Hepatocyte (in vitro differentiated cells): ENCODE measurements around the gene SLC13A2.

Experiments used
- EZH2 ChIP-seq: fragments of 200-600 bp; sonication (generic); IDR thresholded peaks from 2 replicates; pipeline ENCODE4 v1.6.1; 2016; ENCODE audit warnings: antibody characterized with exemption, mild to moderate bottlenecking, borderline replicate concordance
- EZH2phosphoT487 ChIP-seq: fragments of 200-600 bp; sonication (generic); IDR thresholded peaks from one replicate; pipeline ENCODE4 v1.6.1; 2018; ENCODE audit warnings: antibody characterized with exemption, mild to moderate bottlenecking, low read depth, moderate library complexity; ENCODE audit not compliant: unreplicated experiment, severe bottlenecking
- TF ChIP-seq, protein P1 (sequence below): fragments of 200-600 bp; sonication (generic); IDR thresholded peaks from 2 replicates; pipeline ENCODE4 v1.5.1; 2016; ENCODE audit warnings: antibody characterized with exemption, mild to moderate bottlenecking; ENCODE audit not compliant: poor library complexity

DNA sequence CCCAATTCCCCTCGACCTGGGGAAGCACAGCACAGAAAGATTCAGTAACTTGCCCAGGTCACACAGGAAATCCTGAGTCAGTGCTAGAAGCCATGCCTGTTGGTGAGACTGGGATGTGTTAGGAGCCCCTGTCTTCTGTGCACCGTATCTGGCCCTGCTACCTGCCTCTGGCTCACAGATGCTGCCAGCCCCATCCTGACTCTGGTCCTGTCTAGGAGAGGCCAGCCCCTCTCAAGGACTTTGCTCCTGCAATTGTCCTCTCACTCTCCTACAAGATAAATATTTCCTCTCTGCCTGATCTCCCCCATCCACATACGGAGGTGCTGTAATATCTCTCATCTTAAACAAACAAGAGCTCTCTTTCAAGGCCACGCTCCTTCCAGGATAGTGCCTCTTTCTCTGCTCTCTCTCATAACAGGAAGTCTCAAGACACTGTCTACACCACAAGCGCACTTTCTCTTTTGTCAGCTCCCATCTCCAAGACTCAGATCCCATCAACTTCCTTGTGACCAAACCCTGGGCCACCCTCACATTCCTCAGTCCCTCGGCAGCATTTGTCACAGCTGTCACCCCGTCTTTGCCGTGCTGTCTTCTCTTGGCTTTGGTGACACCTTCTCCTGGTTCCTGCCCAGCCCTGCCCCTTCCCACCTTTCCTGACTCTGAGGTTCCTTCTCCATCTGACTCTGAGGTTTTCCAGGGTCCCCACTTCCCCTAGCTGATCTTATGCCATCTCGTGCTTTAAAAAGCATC is 1.9 kb downstream of the SLC13A2 start:
- TF ChIP-seq, protein P1, sequence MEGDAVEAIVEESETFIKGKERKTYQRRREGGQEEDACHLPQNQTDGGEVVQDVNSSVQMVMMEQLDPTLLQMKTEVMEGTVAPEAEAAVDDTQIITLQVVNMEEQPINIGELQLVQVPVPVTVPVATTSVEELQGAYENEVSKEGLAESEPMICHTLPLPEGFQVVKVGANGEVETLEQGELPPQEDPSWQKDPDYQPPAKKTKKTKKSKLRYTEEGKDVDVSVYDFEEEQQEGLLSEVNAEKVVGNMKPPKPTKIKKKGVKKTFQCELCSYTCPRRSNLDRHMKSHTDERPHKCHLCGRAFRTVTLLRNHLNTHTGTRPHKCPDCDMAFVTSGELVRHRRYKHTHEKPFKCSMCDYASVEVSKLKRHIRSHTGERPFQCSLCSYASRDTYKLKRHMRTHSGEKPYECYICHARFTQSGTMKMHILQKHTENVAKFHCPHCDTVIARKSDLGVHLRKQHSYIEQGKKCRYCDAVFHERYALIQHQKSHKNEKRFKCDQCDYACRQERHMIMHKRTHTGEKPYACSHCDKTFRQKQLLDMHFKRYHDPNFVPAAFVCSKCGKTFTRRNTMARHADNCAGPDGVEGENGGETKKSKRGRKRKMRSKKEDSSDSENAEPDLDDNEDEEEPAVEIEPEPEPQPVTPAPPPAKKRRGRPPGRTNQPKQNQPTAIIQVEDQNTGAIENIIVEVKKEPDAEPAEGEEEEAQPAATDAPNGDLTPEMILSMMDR, result no peak
- TF ChIP-seq EZH2phosphoT487 (no peak), EZH2 (no peak)
